Panc1 (cell line): ENCODE results near the gene ZCCHC24. TPM values are rescaled to one million over a fixed set of nuclear protein-coding genes. Genes with fewer than 3 reads are reported as not detected.
A peak's percentile ranks its signal among the peaks of the same experiment; 100 is the strongest.

Experiments
- ATAC-seq: fragments of 200-7000 bp; cut with Tn5 transposase; 2 replicates; pipeline ENCODE4 v1.9.1; 2020; ENCODE audit warnings: mild to moderate bottlenecking, moderate library complexity
- BruUV-seq: library from RNA; stranded (reverse); fragments of 400-500 nt; replicated peaks from 2 replicates; lab custom pipeline; 2021; lab: Mats Ljungman, UMichigan
- CTCF ChIA-PET: fragments of 300-600 bp; sonication (Branson Sonifier 250); formaldehyde crosslinking; loops from one replicate; lab custom pipeline; 2022; ENCODE audit warnings: antibody characterized with exemption; lab: Charles Lee
- POLR2A ChIA-PET: fragments of 300-600 bp; sonication (Branson Sonifier 250); formaldehyde crosslinking; loops from one replicate; lab custom pipeline; 2022; ENCODE audit warnings: antibody characterized with exemption; lab: Charles Lee
- DNase-seq: peaks from one replicate; pipeline ENCODE4 v3.0.0-alpha.2; 2010; ENCODE audit warnings: low read depth, low spot score
- H3K27ac ChIP-seq: 2 replicates; pipeline ENCODE4 v1.5.1; 2011; ENCODE audit warnings: mild to moderate bottlenecking, low read length, inconsistent platforms
- H3K27me3 ChIP-seq: fragments of 200-500 bp; sonication (Bioruptor generic); 2 replicates; pipeline ENCODE4 v1.6.0; 2014; ENCODE audit warnings: low read length, inconsistent platforms; ENCODE audit not compliant: control insufficient read depth, insufficient read depth
- H3K36me3 ChIP-seq: fragments of 200-500 bp; sonication (Bioruptor generic); 2 replicates; pipeline ENCODE4 v1.5.1; 2014; ENCODE audit warnings: inconsistent platforms, mild to moderate bottlenecking, low read length, moderate library complexity; ENCODE audit not compliant: control insufficient read depth, insufficient read depth
- H3K4me1 ChIP-seq: 2 replicates; pipeline ENCODE4 v1.5.1; 2011; ENCODE audit warnings: inconsistent platforms, mild to moderate bottlenecking, low read length, moderate library complexity; ENCODE audit not compliant: control insufficient read depth, insufficient read depth
- H3K4me3 ChIP-seq, 2 experiments: 2 replicates each; pipeline ENCODE4 v1.5.1; 2011 to 2012; ENCODE audit warnings: low read depth in 2 of 2, low read length in 2 of 2, mild to moderate bottlenecking in 2 of 2, inconsistent platforms in 1 of 2, moderate library complexity in 1 of 2
- H3K9me3 ChIP-seq: fragments of 200-500 bp; sonication (Bioruptor generic); 2 replicates; pipeline ENCODE4 v1.5.1; 2014; ENCODE audit warnings: low read depth, mild to moderate bottlenecking, inconsistent platforms, low read length, moderate library complexity; ENCODE audit not compliant: control insufficient read depth, insufficient read depth
- POLR2AphosphoS5 ChIP-seq: IDR thresholded peaks from 2 replicates; pipeline ENCODE4 v1.6.1; 2012; ENCODE audit warnings: mild to moderate bottlenecking, low read depth, low read length, moderate library complexity
- SIN3A ChIP-seq: IDR thresholded peaks from 2 replicates; pipeline ENCODE4 v1.6.1; 2012; ENCODE audit warnings: low read depth, mild to moderate bottlenecking, low read length, moderate library complexity, borderline replicate concordance; ENCODE audit not compliant: insufficient read depth
- TCF7L2 ChIP-seq: IDR thresholded peaks from 2 replicates; pipeline ENCODE4 v1.6.1; 2011; ENCODE audit warnings: mild to moderate bottlenecking, low read depth, low read length, inconsistent platforms
- in situ Hi-C: cut with HindIII; loops from 2 replicates; pipeline ENCODE4 v1.10.0; 2016; ENCODE audit warnings: low sequenced_read_pairs, low pct_unique_long_range_greater_than_20kb
- intact Hi-C: fragments of 100-400 bp; cut with micrococcal nuclease; formaldehyde crosslinking; loops from one replicate; pipeline ENCODE4 v1.10.0; 2022; ENCODE audit not compliant: unreplicated experiment
- total RNA-seq: library from RNA; stranded (reverse); gene quantifications from one replicate; pipeline ENCODE4 v1.2.1, GENCODE V29; 2021; ENCODE audit not compliant: unreplicated experiment
- TF ChIP-seq, protein P1 (sequence below): fragments of 450-650 bp; IDR thresholded peaks from 2 replicates; pipeline ENCODE4 v1.5.1; 2017; ENCODE audit warnings: mild to moderate bottlenecking
- TF ChIP-seq, protein P2 (sequence below), 2 experiments: IDR thresholded peaks; 2 replicates each; pipeline ENCODE4 v1.6.1; 2011 to 2012; ENCODE audit warnings: low read depth in 2 of 2, control low read depth in 1 of 2, low read length in 1 of 2, mild to moderate bottlenecking in 1 of 2, moderate library complexity in 1 of 2; ENCODE audit not compliant: insufficient read depth in 1 of 2

Gene ZCCHC24
- total RNA-seq, 1 experiment from 2014 or later, result 7.8 TPM

DNA sequence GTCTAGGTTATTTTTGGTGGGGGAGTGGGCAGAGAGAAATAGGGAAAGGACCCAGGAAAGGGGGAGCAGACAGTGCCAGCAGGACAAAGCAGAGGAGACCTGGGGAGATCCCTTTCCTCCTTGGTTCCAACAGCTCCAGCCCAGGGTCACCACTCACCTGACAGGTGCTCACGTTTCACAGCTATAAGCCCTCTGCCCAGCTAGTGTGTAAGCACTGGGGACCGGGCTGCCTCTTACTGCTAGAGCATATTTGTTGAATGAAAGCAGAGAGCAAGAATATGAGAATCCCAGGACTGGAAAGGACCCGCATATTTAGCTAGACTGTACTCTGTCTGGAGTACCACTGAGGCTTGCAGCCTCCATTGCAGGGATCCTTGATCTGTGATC lies 6.7 kb downstream of the ZCCHC24 start:
- H3K4me1 ChIP-seq, result peaks cover 11% of the 10 kb centered on the region
- ATAC-seq (no peak), DNase-seq (no peak)
- no peak overlapping the region for H3K4me3 ChIP-seq
- ChIA-PET CTCF (no interaction called here), POLR2A (no interaction called here)
- no peaks in the 10 kb centered on the region for H3K27me3 ChIP-seq
- no peak overlapping the region for H3K27ac ChIP-seq
- BruUV-seq, result no TSS peak
- no peaks in the 10 kb centered on the region for H3K9me3 ChIP-seq
- intact Hi-C loops, result no loop called here
- H3K36me3 ChIP-seq, result no peaks in the 10 kb centered on the region
- no peak for TF ChIP-seq POLR2AphosphoS5
- TF ChIP-seq, protein P1, sequence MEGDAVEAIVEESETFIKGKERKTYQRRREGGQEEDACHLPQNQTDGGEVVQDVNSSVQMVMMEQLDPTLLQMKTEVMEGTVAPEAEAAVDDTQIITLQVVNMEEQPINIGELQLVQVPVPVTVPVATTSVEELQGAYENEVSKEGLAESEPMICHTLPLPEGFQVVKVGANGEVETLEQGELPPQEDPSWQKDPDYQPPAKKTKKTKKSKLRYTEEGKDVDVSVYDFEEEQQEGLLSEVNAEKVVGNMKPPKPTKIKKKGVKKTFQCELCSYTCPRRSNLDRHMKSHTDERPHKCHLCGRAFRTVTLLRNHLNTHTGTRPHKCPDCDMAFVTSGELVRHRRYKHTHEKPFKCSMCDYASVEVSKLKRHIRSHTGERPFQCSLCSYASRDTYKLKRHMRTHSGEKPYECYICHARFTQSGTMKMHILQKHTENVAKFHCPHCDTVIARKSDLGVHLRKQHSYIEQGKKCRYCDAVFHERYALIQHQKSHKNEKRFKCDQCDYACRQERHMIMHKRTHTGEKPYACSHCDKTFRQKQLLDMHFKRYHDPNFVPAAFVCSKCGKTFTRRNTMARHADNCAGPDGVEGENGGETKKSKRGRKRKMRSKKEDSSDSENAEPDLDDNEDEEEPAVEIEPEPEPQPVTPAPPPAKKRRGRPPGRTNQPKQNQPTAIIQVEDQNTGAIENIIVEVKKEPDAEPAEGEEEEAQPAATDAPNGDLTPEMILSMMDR, result no peak
- in situ Hi-C loops, result no loop called here

DNA sequence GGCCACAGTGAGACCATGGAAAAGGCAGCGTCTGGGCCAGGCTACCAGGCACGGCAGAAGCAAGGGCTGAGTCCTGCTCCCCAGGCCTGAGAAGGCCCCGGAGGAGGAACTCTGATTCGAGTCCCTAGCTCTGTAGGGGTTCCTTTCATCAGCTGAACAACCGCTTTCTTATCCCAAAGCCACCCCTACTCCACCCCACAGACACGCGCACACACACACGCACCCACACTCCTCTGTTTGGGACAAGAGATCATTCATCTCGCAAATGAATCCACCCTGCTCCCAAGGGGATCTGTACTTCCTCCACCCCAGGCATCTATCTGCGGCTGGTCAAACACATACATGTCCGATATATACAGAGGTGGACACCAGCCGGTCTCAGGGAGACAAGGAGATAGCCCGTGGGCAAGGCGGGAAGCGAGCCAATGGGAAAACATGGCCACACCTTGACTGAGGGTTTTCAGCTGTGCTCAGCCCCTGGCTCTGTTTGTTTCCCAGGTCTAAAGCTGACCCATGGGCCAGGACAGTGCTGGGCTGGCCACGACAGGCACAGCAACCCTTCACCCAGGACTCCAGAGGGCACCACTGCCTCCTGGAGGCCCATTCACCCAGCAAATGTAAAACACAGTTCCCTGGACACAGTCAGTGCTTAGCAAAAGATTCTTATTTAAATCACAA lies 7.3 kb downstream of the ZCCHC24 start:
- H3K4me1 ChIP-seq, result peaks cover 8% of the 10 kb centered on the region
- no peak overlapping the region for H3K27ac ChIP-seq
- no peaks in the 10 kb centered on the region for H3K9me3 ChIP-seq
- POLR2A ChIA-PET, result no interaction called here
- BruUV-seq, result no TSS peak
- no peak overlapping the region for H3K4me3 ChIP-seq
- ATAC-seq (peak; percentile 67), DNase-seq (no peak)
- H3K27me3 ChIP-seq, result no peaks in the 10 kb centered on the region
- no peaks in the 10 kb centered on the region for H3K36me3 ChIP-seq
- in situ Hi-C loops, result no loop called here
- intact Hi-C loops, result no loop called here
- TF ChIP-seq POLR2AphosphoS5, result no peak
- TF ChIP-seq, protein P2, sequence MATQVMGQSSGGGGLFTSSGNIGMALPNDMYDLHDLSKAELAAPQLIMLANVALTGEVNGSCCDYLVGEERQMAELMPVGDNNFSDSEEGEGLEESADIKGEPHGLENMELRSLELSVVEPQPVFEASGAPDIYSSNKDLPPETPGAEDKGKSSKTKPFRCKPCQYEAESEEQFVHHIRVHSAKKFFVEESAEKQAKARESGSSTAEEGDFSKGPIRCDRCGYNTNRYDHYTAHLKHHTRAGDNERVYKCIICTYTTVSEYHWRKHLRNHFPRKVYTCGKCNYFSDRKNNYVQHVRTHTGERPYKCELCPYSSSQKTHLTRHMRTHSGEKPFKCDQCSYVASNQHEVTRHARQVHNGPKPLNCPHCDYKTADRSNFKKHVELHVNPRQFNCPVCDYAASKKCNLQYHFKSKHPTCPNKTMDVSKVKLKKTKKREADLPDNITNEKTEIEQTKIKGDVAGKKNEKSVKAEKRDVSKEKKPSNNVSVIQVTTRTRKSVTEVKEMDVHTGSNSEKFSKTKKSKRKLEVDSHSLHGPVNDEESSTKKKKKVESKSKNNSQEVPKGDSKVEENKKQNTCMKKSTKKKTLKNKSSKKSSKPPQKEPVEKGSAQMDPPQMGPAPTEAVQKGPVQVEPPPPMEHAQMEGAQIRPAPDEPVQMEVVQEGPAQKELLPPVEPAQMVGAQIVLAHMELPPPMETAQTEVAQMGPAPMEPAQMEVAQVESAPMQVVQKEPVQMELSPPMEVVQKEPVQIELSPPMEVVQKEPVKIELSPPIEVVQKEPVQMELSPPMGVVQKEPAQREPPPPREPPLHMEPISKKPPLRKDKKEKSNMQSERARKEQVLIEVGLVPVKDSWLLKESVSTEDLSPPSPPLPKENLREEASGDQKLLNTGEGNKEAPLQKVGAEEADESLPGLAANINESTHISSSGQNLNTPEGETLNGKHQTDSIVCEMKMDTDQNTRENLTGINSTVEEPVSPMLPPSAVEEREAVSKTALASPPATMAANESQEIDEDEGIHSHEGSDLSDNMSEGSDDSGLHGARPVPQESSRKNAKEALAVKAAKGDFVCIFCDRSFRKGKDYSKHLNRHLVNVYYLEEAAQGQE (IDR thresholded peaks at IDR 0.05; ENCODE audit: insufficient read depth in 1 of 2, low read depth in 2 of 2, low read length in 1 of 2), result no peak
- no peak for TF ChIP-seq SIN3A
- TF ChIP-seq TCF7L2, result no peak
- TF ChIP-seq, protein P1, result no peak
- CTCF ChIA-PET, result no interaction called here
